ENCODE data around the gene SATB2. TPM values are rescaled to one million over a fixed set of nuclear protein-coding genes. Genes with fewer than 3 reads are reported as not detected.

SATB2 gene
- total RNA-seq, 1 experiment from 2014 or later: 13.8 TPM

- no peaks in the 10 kb centered on the region for H3K4me1 ChIP-seq (ENCODE audit: control insufficient read depth in 1 of 2, insufficient read depth in 2 of 2, low read length in 2 of 2)
- H3K4me2 ChIP-seq (ENCODE audit: low read length): no peak overlapping the region
- no peak overlapping the region for H3K4me3 ChIP-seq (replicated peaks in 1 of 2; ENCODE audit: low read depth in 1 of 2, low read length in 2 of 2)
- ATAC-seq (no peak), DNase-seq (ENCODE audit: low read depth, low spot score) (no peak)
- ChIA-PET CTCF (no interaction called here), RAD21 (ENCODE audit: low non-redundant PET in 1 of 2, low total read pairs in 2 of 2, uncharacterized antibody in 2 of 2, unreplicated experiment in 2 of 2) (no interaction called here), POLR2A (no interaction called here)
- no TSS peak for BruUV-seq (replicated peaks)
- no peak overlapping the region for H3K9ac ChIP-seq (ENCODE audit: low read length)
- H3K27me3 ChIP-seq (ENCODE audit: insufficient read depth, low read length): no peaks in the 10 kb centered on the region
- no peak overlapping the region for H2AFZ ChIP-seq (ENCODE audit: low read depth, low read length, poor library complexity, severe bottlenecking)
- H4K20me1 ChIP-seq (ENCODE audit: insufficient read depth): no peaks in the 10 kb centered on the region
- TF ChIP-seq CTCF (IDR thresholded peaks at IDR 0.05 in 2 of 3, conservative IDR thresholded peaks at IDR 0.05 in 1 of 3; ENCODE audit: borderline replicate concordance in 1 of 3, insufficient read depth in 1 of 3, low read depth in 2 of 3, low read length in 2 of 3): no peak
- no peak for TF ChIP-seq ELF1 (IDR thresholded peaks at IDR 0.05; ENCODE audit: borderline replicate concordance, low read depth)
- TF ChIP-seq EZH2 (IDR thresholded peaks at IDR 0.05): no peak
- TF ChIP-seq ZFX (IDR thresholded peaks at IDR 0.05): no peak
- no peak for TF ChIP-seq ATF3 (IDR thresholded peaks at IDR 0.05)
- no peak for TF ChIP-seq CEBPB (IDR thresholded peaks at IDR 0.05; ENCODE audit: low read depth)
- TF ChIP-seq YY1 (IDR thresholded peaks at IDR 0.05; ENCODE audit: extremely low read depth, insufficient replicate concordance, low read depth, low read length): no peak
- no peaks in the 10 kb centered on the region for H3K79me2 ChIP-seq (ENCODE audit: insufficient read depth, low read length)
- H3K27ac ChIP-seq (ENCODE audit: low read depth, low read length): no peak overlapping the region
- no peaks in the 10 kb centered on the region for H3K36me3 ChIP-seq (ENCODE audit: control insufficient read depth in 1 of 2, insufficient read depth in 2 of 2, low read length in 2 of 2)
- intact Hi-C loops (cut with micrococcal nuclease): no loop called here
- no peaks in the 10 kb centered on the region for H3K9me3 ChIP-seq (ENCODE audit: control insufficient read depth in 1 of 2, insufficient read depth in 1 of 2, low read depth in 1 of 2, low read length in 2 of 2)
- no peaks in the 10 kb centered on the region for H3K9me2 ChIP-seq (ENCODE audit: insufficient read depth)
Observed at GRCh38 chr2:199392363-199392762, 65.4 kb downstream of the SATB2 start.

DNA sequence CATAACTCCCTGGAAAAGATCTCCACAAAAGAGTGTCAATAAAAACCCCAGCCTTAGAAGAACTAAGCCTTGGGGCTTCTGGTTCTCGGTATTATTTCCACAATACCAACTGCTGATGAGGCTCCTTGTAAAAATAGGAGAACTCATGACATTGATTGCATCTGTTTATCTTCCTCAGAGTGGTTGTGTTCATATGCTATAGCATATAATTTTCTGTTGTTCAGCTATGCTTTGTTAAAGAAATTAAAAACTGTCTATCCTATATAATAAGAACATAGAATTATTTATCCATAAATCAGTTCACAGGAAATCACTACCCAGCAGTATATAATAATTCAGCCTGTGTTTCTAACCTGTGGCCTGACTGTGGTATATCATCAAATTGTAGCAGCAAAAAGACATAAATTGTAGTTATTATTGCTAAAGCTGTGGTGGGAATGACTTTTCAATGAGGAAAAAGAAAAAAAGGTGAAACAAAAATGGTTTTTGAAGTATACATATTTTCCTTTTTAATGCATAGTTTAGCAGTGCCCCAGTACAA is 68.9 kb downstream of the SATB2 start:
- Histone ChIP-seq H3K4me3 (replicated peaks in 1 of 2; ENCODE audit: low read depth in 1 of 2, low read length in 2 of 2) (no peak overlapping the region), H3K27ac (ENCODE audit: low read depth, low read length) (no peak overlapping the region), H3K4me1 (ENCODE audit: control insufficient read depth in 1 of 2, insufficient read depth in 2 of 2, low read length in 2 of 2) (no peaks in the 10 kb centered on the region), H2AFZ (ENCODE audit: low read depth, low read length, poor library complexity, severe bottlenecking) (no peak overlapping the region), H3K9me3 (ENCODE audit: control insufficient read depth in 1 of 2, insufficient read depth in 1 of 2, low read depth in 1 of 2, low read length in 2 of 2) (no peaks in the 10 kb centered on the region), H3K36me3 (ENCODE audit: control insufficient read depth in 1 of 2, insufficient read depth in 2 of 2, low read length in 2 of 2) (no peaks in the 10 kb centered on the region), H3K27me3 (ENCODE audit: insufficient read depth, low read length) (no peaks in the 10 kb centered on the region), H4K20me1 (ENCODE audit: insufficient read depth) (no peaks in the 10 kb centered on the region), H3K9me2 (ENCODE audit: insufficient read depth) (no peaks in the 10 kb centered on the region), H3K9ac (ENCODE audit: low read length) (no peak overlapping the region), H3K79me2 (ENCODE audit: insufficient read depth, low read length) (no peaks in the 10 kb centered on the region), H3K4me2 (ENCODE audit: low read length) (no peak overlapping the region)
- CTCF ChIA-PET: no interaction called here
- BruUV-seq (replicated peaks): no TSS peak
- DNase-seq (ENCODE audit: low read depth, low spot score) (no peak), ATAC-seq (no peak)
- intact Hi-C loops (cut with micrococcal nuclease): no loop called here
- POLR2A ChIA-PET: no interaction called here
- RAD21 ChIA-PET (ENCODE audit: low non-redundant PET in 1 of 2, low total read pairs in 2 of 2, uncharacterized antibody in 2 of 2, unreplicated experiment in 2 of 2): no interaction called here
- TF ChIP-seq, protein P1, sequence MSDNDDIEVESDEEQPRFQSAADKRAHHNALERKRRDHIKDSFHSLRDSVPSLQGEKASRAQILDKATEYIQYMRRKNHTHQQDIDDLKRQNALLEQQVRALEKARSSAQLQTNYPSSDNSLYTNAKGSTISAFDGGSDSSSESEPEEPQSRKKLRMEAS (IDR thresholded peaks at IDR 0.05): no peak
- TF ChIP-seq EZH2 (IDR thresholded peaks at IDR 0.05) (no peak), REST (IDR thresholded peaks at IDR 0.05; ENCODE audit: low read depth) (no peak), SRF (IDR thresholded peaks at IDR 0.05; ENCODE audit: low read depth) (no peak), ZBTB33 (IDR thresholded peaks at IDR 0.05; ENCODE audit: extremely low read depth, insufficient replicate concordance, low read length) (no peak), ZFX (IDR thresholded peaks at IDR 0.05) (no peak), TCF7L2 (IDR thresholded peaks at IDR 0.05; ENCODE audit: borderline replicate concordance, extremely low read depth, insufficient read depth, insufficient read length) (no peak)

All from HCT116 (cell line).